Suprapubic skin (tissue), 4 donors: ENCODE measurements around the gene TEX51. TPM values are rescaled to one million over a fixed set of nuclear protein-coding genes. Genes with fewer than 3 reads are reported as not detected.

ENCODE experiments used
- DNase-seq, 2 donors: peaks; one replicate each; pipeline ENCODE4 v3.0.0-alpha.2; 2019; ENCODE audit warnings: low spot score in 2 of 2
- H3K27ac ChIP-seq: fragments of 200-600 bp; sonication (generic); one replicate; pipeline ENCODE4 v1.5.1; 2019
- H3K27me3 ChIP-seq: fragments of 200-600 bp; sonication (generic); one replicate; pipeline ENCODE4 v1.5.1; 2019
- H3K36me3 ChIP-seq: fragments of 200-600 bp; sonication (generic); one replicate; pipeline ENCODE4 v1.5.1; 2019
- H3K4me1 ChIP-seq: fragments of 200-600 bp; sonication (generic); one replicate; pipeline ENCODE4 v1.5.1; 2019
- H3K4me3 ChIP-seq: fragments of 200-600 bp; sonication (generic); one replicate; pipeline ENCODE4 v1.5.1; 2019; ENCODE audit warnings: mild to moderate bottlenecking
- H3K9me3 ChIP-seq: fragments of 200-600 bp; sonication (generic); one replicate; pipeline ENCODE4 v1.5.1; 2019
- EP300 ChIP-seq: sonication (generic); formaldehyde crosslinking; IDR thresholded peaks from one replicate; pipeline ENCODE4 v1.6.1; 2017; ENCODE audit warnings: antibody characterized with exemption
- POLR2A ChIP-seq, 2 donors: fragments of 450-650 bp; IDR thresholded peaks; one replicate each; pipeline ENCODE4 v1.6.1; 2017; ENCODE audit warnings: antibody characterized with exemption in 2 of 2, mild to moderate bottlenecking in 2 of 2, moderate library complexity in 2 of 2
- POLR2AphosphoS5 ChIP-seq, 3 donors: sonication (generic); formaldehyde crosslinking; IDR thresholded peaks; one replicate each; pipeline ENCODE4 v1.6.1; 2017; ENCODE audit warnings: antibody characterized with exemption in 3 of 3
- WGBS: methylation state at CpG from one replicate; pipeline ENCODE4 v1.1.5; 2018; 5-methylcytosine and 5-hydroxymethylcytosine counted together
- total RNA-seq, 4 donors: library from RNA; depleted of rRNA; stranded (reverse); fragments of >200 nt; gene quantifications; one replicate each; pipeline ENCODE4 v1.1.0, GENCODE V29; 2016
- TF ChIP-seq, protein P1 (sequence below), 2 donors: fragments of 200-600 bp in 1 of 2; fragments of 450-650 bp in 1 of 2; sonication (generic) in 1 of 2; IDR thresholded peaks; one replicate each; pipeline ENCODE4 v1.5.1; 2016 to 2019; ENCODE audit warnings: antibody characterized with exemption in 2 of 2, mild to moderate bottlenecking in 1 of 2, moderate library complexity in 1 of 2

The TEX51 gene
- total RNA-seq, 4 donors from 2014 or later, result not detected

DNA sequence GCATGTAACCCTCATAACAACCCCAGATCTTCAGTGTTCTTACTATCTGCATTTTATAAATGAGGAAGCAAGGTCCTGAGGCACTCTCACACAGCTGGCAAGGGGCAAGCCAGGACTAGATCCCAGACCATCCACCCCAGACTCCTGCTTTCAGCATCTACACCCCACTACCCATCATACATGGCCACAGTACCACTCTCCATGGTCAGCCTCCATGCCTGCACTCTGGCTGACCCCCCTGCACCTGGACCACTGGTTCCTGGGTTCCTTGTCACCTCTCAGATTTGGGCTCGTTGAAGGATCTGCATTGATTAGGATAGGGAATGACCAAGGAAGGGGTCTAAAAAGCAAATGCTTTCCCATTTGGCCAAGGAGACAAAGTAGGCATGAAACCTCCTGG is 36.0 kb upstream of the TEX51 start:
- TF ChIP-seq EP300 (no peak), POLR2A (IDR thresholded peaks at IDR 0.05) (no peak), POLR2AphosphoS5 (IDR thresholded peaks at IDR 0.05) (no peak)
- TF ChIP-seq, protein P1, sequence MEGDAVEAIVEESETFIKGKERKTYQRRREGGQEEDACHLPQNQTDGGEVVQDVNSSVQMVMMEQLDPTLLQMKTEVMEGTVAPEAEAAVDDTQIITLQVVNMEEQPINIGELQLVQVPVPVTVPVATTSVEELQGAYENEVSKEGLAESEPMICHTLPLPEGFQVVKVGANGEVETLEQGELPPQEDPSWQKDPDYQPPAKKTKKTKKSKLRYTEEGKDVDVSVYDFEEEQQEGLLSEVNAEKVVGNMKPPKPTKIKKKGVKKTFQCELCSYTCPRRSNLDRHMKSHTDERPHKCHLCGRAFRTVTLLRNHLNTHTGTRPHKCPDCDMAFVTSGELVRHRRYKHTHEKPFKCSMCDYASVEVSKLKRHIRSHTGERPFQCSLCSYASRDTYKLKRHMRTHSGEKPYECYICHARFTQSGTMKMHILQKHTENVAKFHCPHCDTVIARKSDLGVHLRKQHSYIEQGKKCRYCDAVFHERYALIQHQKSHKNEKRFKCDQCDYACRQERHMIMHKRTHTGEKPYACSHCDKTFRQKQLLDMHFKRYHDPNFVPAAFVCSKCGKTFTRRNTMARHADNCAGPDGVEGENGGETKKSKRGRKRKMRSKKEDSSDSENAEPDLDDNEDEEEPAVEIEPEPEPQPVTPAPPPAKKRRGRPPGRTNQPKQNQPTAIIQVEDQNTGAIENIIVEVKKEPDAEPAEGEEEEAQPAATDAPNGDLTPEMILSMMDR (IDR thresholded peaks at IDR 0.05), result no peak
- no peaks in the 10 kb centered on the region for H3K9me3 ChIP-seq
- WGBS, result 50% methylated on average over 1 of the region's 1 CpG
- no peak overlapping the region for H3K4me3 ChIP-seq
- H3K27ac ChIP-seq, result no peak overlapping the region
- H3K36me3 ChIP-seq, result no peaks in the 10 kb centered on the region
- no peak for DNase-seq
- no peaks in the 10 kb centered on the region for H3K27me3 ChIP-seq
- H3K4me1 ChIP-seq, result no peaks in the 10 kb centered on the region

DNA sequence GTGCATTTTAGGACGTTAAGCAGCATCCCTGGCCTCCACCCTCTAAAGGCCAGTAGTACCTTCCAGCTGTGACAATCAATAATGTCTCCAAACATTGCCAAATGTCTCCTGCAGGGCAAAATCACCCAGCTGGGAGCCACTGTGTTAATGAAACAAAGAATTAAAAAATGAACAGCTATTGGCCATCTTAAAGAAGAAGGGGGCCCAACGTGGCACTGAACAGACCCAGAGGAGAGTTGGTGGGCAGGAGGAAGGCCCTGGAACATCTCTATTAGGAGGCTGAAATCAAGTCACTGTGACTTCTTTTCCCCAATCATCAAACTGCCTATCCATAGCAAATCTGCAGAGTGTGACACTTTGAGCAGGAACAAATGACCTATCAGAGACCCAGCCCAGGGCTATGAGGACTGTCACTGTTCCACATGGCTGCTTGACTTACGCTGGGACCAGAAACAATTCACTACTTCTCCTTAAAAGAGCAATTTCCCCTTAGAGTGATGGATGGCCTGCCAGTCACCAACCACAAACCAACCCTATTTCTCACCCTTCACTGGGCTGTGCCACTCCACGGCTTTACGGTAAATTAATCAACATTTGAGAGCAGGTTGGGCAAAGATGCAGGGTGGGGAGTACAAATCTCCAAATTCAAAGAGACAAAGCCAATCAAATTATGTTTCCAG is 35.2 kb upstream of the TEX51 start:
- no peaks in the 10 kb centered on the region for H3K36me3 ChIP-seq
- TF ChIP-seq EP300, result no peak
- no peak for TF ChIP-seq POLR2AphosphoS5 (IDR thresholded peaks at IDR 0.05)
- TF ChIP-seq, protein P1 (IDR thresholded peaks at IDR 0.05), result no peak
- TF ChIP-seq POLR2A (IDR thresholded peaks at IDR 0.05), result no peak
- WGBS, result 54% methylated on average over 5 of the region's 5 CpGs
- no peak overlapping the region for H3K27ac ChIP-seq
- no peak overlapping the region for H3K4me3 ChIP-seq
- H3K4me1 ChIP-seq, result no peaks in the 10 kb centered on the region
- DNase-seq, result no peak
- H3K9me3 ChIP-seq, result no peaks in the 10 kb centered on the region
- no peaks in the 10 kb centered on the region for H3K27me3 ChIP-seq

DNA sequence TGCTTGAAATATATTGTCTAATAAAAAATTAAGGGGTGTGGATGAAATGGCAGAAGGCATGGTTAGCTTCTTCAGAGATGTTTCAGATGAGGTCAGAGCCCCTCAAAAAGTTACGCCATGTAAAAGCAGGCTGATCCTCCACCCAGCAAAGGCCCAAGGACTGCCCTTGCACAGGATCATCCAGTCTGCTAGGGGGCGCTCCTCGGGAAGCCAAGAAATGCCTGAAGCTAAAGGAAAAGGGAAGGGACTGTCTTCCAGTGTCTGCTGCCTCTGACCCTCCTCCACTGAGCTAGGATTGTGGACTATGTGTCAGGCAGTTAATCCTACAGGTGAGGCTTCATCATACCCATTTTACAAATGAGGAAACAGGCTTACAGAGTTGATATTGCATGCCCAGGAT is 33.8 kb upstream of the TEX51 start:
- 65% methylated on average over 3 of the region's 3 CpGs for WGBS
- DNase-seq, result peak in 1 of 2 donors; percentile 14
- H3K36me3 ChIP-seq, result no peaks in the 10 kb centered on the region
- H3K4me3 ChIP-seq, result no peak overlapping the region
- no peak overlapping the region for H3K27ac ChIP-seq
- H3K27me3 ChIP-seq, result no peaks in the 10 kb centered on the region
- no peaks in the 10 kb centered on the region for H3K9me3 ChIP-seq
- no peaks in the 10 kb centered on the region for H3K4me1 ChIP-seq
- TF ChIP-seq POLR2AphosphoS5 (IDR thresholded peaks at IDR 0.05) (no peak), EP300 (no peak), POLR2A (IDR thresholded peaks at IDR 0.05) (no peak)
- TF ChIP-seq, protein P1 (IDR thresholded peaks at IDR 0.05), result no peak

DNA sequence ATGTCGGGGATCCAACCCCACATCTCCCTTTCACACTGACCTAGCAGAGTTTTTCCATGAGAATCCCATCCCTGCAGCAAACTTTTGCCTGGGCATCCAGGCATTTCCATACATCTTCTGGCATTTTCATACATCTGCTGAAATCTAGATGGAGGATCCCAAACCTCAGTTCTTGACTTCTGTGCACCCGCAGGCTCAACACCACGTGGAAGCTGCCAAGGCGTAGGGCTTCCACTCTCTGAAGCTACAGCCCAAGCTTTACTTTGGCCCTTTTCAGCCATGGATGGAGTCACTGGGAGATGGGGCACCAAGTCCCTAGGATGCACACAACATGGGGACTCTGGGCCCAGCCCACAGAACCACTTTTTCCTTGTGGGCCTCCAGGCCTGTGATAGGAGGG is 32.2 kb upstream of the TEX51 start:
- peak in 1 of 2 donors; percentile 4 for DNase-seq
- 83% methylated on average over 4 of the region's 4 CpGs for WGBS
- TF ChIP-seq EP300, result no peak
- TF ChIP-seq, protein P1 (IDR thresholded peaks at IDR 0.05), result no peak
- no peak for TF ChIP-seq POLR2A (IDR thresholded peaks at IDR 0.05)
- TF ChIP-seq POLR2AphosphoS5 (IDR thresholded peaks at IDR 0.05), result no peak

DNA sequence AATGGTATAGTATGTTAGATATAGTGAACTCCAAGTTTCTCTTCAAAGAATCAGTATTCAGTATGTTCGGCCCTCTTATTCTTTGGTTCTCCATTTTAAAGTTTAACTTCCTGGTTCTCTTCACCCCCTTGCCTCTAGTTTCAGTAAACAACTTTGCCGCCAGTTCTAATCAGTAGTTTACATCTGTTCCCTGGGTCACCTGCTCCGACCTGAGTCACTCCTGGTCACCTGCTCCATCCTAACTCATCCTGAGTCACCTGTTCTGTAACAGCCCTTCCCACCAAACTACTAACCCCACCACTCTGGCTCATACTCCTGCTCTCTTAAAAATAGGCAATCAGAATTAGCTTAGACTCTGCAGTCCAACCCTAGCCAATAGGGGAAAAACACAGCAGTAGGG is 23.7 kb upstream of the TEX51 start:
- Histone ChIP-seq H3K36me3 (no peaks in the 10 kb centered on the region), H3K27me3 (peaks cover 3% of the 10 kb centered on the region), H3K9me3 (peaks cover 4% of the 10 kb centered on the region), H3K27ac (no peak overlapping the region), H3K4me3 (no peak overlapping the region), H3K4me1 (no peaks in the 10 kb centered on the region)
- WGBS, result 79% methylated on average over 3 of the region's 3 CpGs
- TF ChIP-seq, protein P1 (IDR thresholded peaks at IDR 0.05), result no peak
- TF ChIP-seq POLR2AphosphoS5 (IDR thresholded peaks at IDR 0.05), result no peak
- TF ChIP-seq EP300, result no peak
- no peak for TF ChIP-seq POLR2A (IDR thresholded peaks at IDR 0.05)
- no peak for DNase-seq

More for the DNA sequence above, 32.2 kb upstream of the TEX51 start:
- no peak overlapping the region for H3K4me3 ChIP-seq
- H3K27ac ChIP-seq, result no peak overlapping the region
- H3K4me1 ChIP-seq, result no peaks in the 10 kb centered on the region
- H3K9me3 ChIP-seq, result no peaks in the 10 kb centered on the region
- H3K27me3 ChIP-seq, result no peaks in the 10 kb centered on the region
- H3K36me3 ChIP-seq, result no peaks in the 10 kb centered on the region
